GDM1 (cell line): ENCODE results near the gene GNG13.
"Not testable (repeated sequence)": the region's sequence is repeated elsewhere in the genome, so short reads cannot be mapped to it uniquely, and the experiment has no call there.

ENCODE experiments used
- DNase-seq: peaks from one replicate; lab custom pipeline; 2025; lab: John Stamatoyannopoulos, UW

GNG13 gene

GRCh38 chr16:776824-777223 lies 23.7 kb downstream of the GNG13 start:
- no peak for DNase-seq

- not testable (repeated sequence) for DNase-seq
Measured at GRCh38 chr16:776298-776697, 24.2 kb downstream of the GNG13 start.

GRCh38 chr16:775236-775796 lies 25.2 kb downstream of the GNG13 start:
- no peak for DNase-seq

- no peak for DNase-seq
Measured at GRCh38 chr16:774086-775001, 26.2 kb downstream of the GNG13 start.

GRCh38 chr16:772959-773358 lies 27.6 kb downstream of the GNG13 start:
- DNase-seq, result no peak

- no peak for DNase-seq
Measured at GRCh38 chr16:770411-770810, 30.1 kb downstream of the GNG13 start.

- no peak for DNase-seq
Measured at GRCh38 chr16:769934-770333, 30.6 kb downstream of the GNG13 start.

- no peak for DNase-seq
Measured at GRCh38 chr16:769184-769784, 31.2 kb downstream of the GNG13 start.

GRCh38 chr16:768428-768827 lies 32.1 kb downstream of the GNG13 start:
- no peak for DNase-seq

GRCh38 chr16:767743-768235 lies 32.7 kb downstream of the GNG13 start:
- no peak for DNase-seq

GRCh38 chr16:766820-767640 lies 33.5 kb downstream of the GNG13 start:
- DNase-seq, result no peak

- DNase-seq, result no peak
Measured at GRCh38 chr16:766008-766819, 34.3 kb downstream of the GNG13 start.

- DNase-seq, result no peak
Measured at GRCh38 chr16:765488-765865, 35.1 kb downstream of the GNG13 start.

GRCh38 chr16:764848-765487 lies 35.6 kb downstream of the GNG13 start:
- DNase-seq, result no peak

GRCh38 chr16:764184-764750 lies 36.3 kb downstream of the GNG13 start:
- DNase-seq, result no peak

GRCh38 chr16:763369-764183 lies 37.0 kb downstream of the GNG13 start:
- DNase-seq, result no peak

GRCh38 chr16:762595-763268 lies 37.8 kb downstream of the GNG13 start:
- DNase-seq, result no peak

GRCh38 chr16:761625-762513 lies 38.7 kb downstream of the GNG13 start:
- no peak for DNase-seq
